ENCODE measurements around the gene QSER1. TPM values are rescaled to one million over a fixed set of nuclear protein-coding genes. Genes with fewer than 3 reads are reported as not detected.

The QSER1 gene
- total RNA-seq, 1 experiment from 2014 or later, result 48.0 TPM

DNA sequence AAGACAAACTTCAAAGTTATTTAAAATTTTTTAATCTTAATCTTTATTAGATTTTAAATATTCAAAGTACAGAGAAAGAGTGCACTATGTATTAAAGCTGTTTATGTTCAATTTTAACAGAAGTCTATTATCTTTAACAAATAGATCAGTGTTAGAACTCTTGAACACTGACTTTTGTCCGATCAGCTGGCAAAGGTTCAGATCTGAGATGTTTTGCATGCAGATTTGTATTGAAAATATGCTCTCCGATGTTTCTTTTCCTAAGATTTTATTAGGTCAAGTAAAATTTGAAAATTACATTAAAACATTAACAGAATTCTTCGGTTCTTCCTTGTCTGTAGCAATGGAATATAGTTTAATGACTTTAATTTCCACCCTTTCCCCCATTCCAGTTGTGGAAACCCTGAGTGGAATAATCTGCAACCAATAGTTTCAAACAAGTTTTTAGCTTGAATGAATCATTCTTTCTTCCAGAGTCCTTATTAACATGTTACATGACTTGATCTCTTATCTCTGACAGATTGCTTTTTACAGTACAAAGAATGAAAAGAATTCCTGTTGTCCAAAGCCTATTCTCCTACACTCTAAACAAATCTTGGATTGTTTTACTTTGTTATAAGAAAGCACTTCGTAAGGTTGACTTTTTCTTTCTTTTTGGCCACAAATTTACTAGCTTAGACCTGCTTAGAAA, 135.4 kb downstream of the QSER1 start:
- Histone ChIP-seq H3K9ac (ENCODE audit: low read length) (no peak overlapping the region), H3K9me2 (ENCODE audit: insufficient read depth) (no peaks in the 10 kb centered on the region), H3K4me3 (replicated peaks in 1 of 2; ENCODE audit: low read depth in 1 of 2, low read length in 2 of 2) (no peak overlapping the region), H3K27ac (ENCODE audit: low read depth, low read length) (no peak overlapping the region), H4K20me1 (ENCODE audit: insufficient read depth) (no peaks in the 10 kb centered on the region), H2AFZ (ENCODE audit: low read depth, low read length, poor library complexity, severe bottlenecking) (no peak overlapping the region), H3K4me2 (ENCODE audit: low read length) (no peak overlapping the region), H3K36me3 (ENCODE audit: control insufficient read depth in 1 of 2, insufficient read depth in 2 of 2, low read length in 2 of 2) (no peaks in the 10 kb centered on the region; a peak in 1 of 4 replicates), H3K79me2 (ENCODE audit: insufficient read depth, low read length) (no peaks in the 10 kb centered on the region), H3K27me3 (ENCODE audit: insufficient read depth, low read length) (no peaks in the 10 kb centered on the region), H3K9me3 (ENCODE audit: control insufficient read depth in 1 of 2, insufficient read depth in 1 of 2, low read depth in 1 of 2, low read length in 2 of 2) (no peaks in the 10 kb centered on the region), H3K4me1 (ENCODE audit: control insufficient read depth in 1 of 2, insufficient read depth in 2 of 2, low read length in 2 of 2) (no peaks in the 10 kb centered on the region)
- no TSS peak for BruUV-seq (replicated peaks)
- ChIA-PET POLR2A (interaction anchor here (1.6 kb wide), 1 partner anchor 12 kb away, joined by 5 read pairs; the partner anchor contains the start of gene DEPDC7), CTCF (no interaction called here), RAD21 (ENCODE audit: low non-redundant PET in 1 of 2, low total read pairs in 2 of 2, uncharacterized antibody in 2 of 2, unreplicated experiment in 2 of 2) (no interaction called here)
- ATAC-seq (no peak), DNase-seq (ENCODE audit: low read depth, low spot score) (no peak)
- TF ChIP-seq SIN3A (IDR thresholded peaks at IDR 0.05; ENCODE audit: low read depth) (no peak), JUND (IDR thresholded peaks at IDR 0.05) (no peak), CTCF (IDR thresholded peaks at IDR 0.05 in 2 of 3, conservative IDR thresholded peaks at IDR 0.05 in 1 of 3; ENCODE audit: borderline replicate concordance in 1 of 3, insufficient read depth in 1 of 3, low read depth in 2 of 3, low read length in 2 of 3) (no peak), ATF3 (IDR thresholded peaks at IDR 0.05) (no peak), CBX3 (IDR thresholded peaks at IDR 0.05; ENCODE audit: low read depth) (no peak), TCF7L2 (IDR thresholded peaks at IDR 0.05; ENCODE audit: borderline replicate concordance, extremely low read depth, insufficient read depth, insufficient read length) (no peak), YY1 (IDR thresholded peaks at IDR 0.05; ENCODE audit: extremely low read depth, insufficient replicate concordance, low read depth, low read length) (no peak), RAD21 (IDR thresholded peaks at IDR 0.05; ENCODE audit: low read depth) (no peak)
- TF ChIP-seq, protein P1, sequence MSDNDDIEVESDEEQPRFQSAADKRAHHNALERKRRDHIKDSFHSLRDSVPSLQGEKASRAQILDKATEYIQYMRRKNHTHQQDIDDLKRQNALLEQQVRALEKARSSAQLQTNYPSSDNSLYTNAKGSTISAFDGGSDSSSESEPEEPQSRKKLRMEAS (IDR thresholded peaks at IDR 0.05), result no peak
- intact Hi-C loops (cut with micrococcal nuclease), result no loop called here
